Activated naive CD8-positive, alpha-beta T cell treated with anti-CD3 and anti-CD28 coated beads, Interleukin-2, amount 10 ng/mL, durations not matched to agents 7 days and 5 days (primary cell): Measurements from ENCODE around the gene PBRM1. TPM values are rescaled to one million over a fixed set of nuclear protein-coding genes. Genes with fewer than 3 reads are reported as not detected.
"Not testable (repeated sequence)": the region's sequence is repeated elsewhere in the genome, so short reads cannot be mapped to it uniquely, and the experiment has no call there.

Experiments used
- ATAC-seq: fragments of 150-1000 bp; cut with Tn5 transposase; one replicate; pipeline ENCODE4 v1.10.0; 2021; ENCODE audit warnings: low read depth, moderate library complexity
- POLR2A ChIA-PET: fragments of 350-600 bp; sonication (Branson Sonifier 250); formaldehyde crosslinking; loops from one replicate; lab custom pipeline; 2021; ENCODE audit warnings: antibody characterized with exemption; lab: Charles Lee
- DNase-seq: peaks from one replicate; pipeline ENCODE4 v3.0.0; 2021
- H3K27ac Mint-ChIP-seq: one replicate; pipeline ENCODE4 v1.8.0; 2022; ENCODE audit warnings: mild to moderate bottlenecking, mixed read lengths
- H3K27me3 Mint-ChIP-seq: one replicate; pipeline ENCODE4 v1.8.0; 2022; ENCODE audit warnings: mild to moderate bottlenecking, moderate library complexity, mixed read lengths
- H3K36me3 Mint-ChIP-seq: one replicate; pipeline ENCODE4 v1.8.0; 2021; ENCODE audit warnings: mild to moderate bottlenecking, mixed read lengths
- H3K4me1 Mint-ChIP-seq: one replicate; pipeline ENCODE4 v1.8.0; 2021; ENCODE audit warnings: mixed read lengths
- H3K4me3 Mint-ChIP-seq: one replicate; pipeline ENCODE4 v1.8.0; 2022; ENCODE audit warnings: mild to moderate bottlenecking, moderate library complexity, mixed read lengths
- H3K9me3 Mint-ChIP-seq: one replicate; pipeline ENCODE4 v1.8.0; 2021; ENCODE audit warnings: mixed read lengths
- total RNA-seq, 2 experiments: library from RNA; stranded (reverse); gene quantifications; one replicate each; pipeline ENCODE4 v1.2.3, GENCODE V29; 2021

PBRM1 gene
- total RNA-seq, 2 experiments from 2014 or later: 73.5 to 77.0 TPM

- H3K9me3 Mint-ChIP-seq: no peaks in the 10 kb centered on the region
- DNase-seq (peak; percentile 37), ATAC-seq (no peak)
- H3K27me3 Mint-ChIP-seq: no peaks in the 10 kb centered on the region
- peak overlapping the region; percentile 30 for H3K27ac Mint-ChIP-seq
- peak overlapping the region; percentile 75 for H3K4me3 Mint-ChIP-seq
- H3K36me3 Mint-ChIP-seq: peaks cover 5% of the 10 kb centered on the region
- H3K4me1 Mint-ChIP-seq: peaks cover 14% of the 10 kb centered on the region
- POLR2A ChIA-PET: interaction anchor here (1.0 kb wide), 1 partner anchor 61 kb away, joined by 3 read pairs; no protein-coding TSS in a partner anchor
Measured at GRCh38 chr3:52532517-52532837, 153.2 kb downstream of the PBRM1 start.

- Mint-ChIP-seq H3K4me1 (peaks cover 11% of the 10 kb centered on the region), H3K27me3 (no peaks in the 10 kb centered on the region), H3K27ac (no peak overlapping the region), H3K4me3 (peak overlapping the region; percentile 75), H3K9me3 (no peaks in the 10 kb centered on the region), H3K36me3 (peaks cover 4% of the 10 kb centered on the region)
- POLR2A ChIA-PET: interaction anchor here (1.0 kb wide), 1 partner anchor 61 kb away, joined by 3 read pairs; no protein-coding TSS in a partner anchor
- ATAC-seq (no peak), DNase-seq (no peak)
Measured at GRCh38 chr3:52531860-52532516, 153.7 kb downstream of the PBRM1 start.

- H3K9me3 Mint-ChIP-seq: no peaks in the 10 kb centered on the region
- no peak overlapping the region for H3K27ac Mint-ChIP-seq
- H3K27me3 Mint-ChIP-seq: no peaks in the 10 kb centered on the region
- H3K4me1 Mint-ChIP-seq: peaks cover 11% of the 10 kb centered on the region
- H3K4me3 Mint-ChIP-seq: no peak overlapping the region
- ATAC-seq (no peak), DNase-seq (peak; percentile 33)
- POLR2A ChIA-PET: no interaction called here
- peaks cover 4% of the 10 kb centered on the region for H3K36me3 Mint-ChIP-seq
Measured at GRCh38 chr3:52530918-52531826, 154.5 kb downstream of the PBRM1 start.

- H3K4me1 Mint-ChIP-seq: peaks cover 2% of the 10 kb centered on the region
- no peaks in the 10 kb centered on the region for H3K27me3 Mint-ChIP-seq
- no peak overlapping the region for H3K4me3 Mint-ChIP-seq
- peaks cover 4% of the 10 kb centered on the region for H3K36me3 Mint-ChIP-seq
- no peak for ATAC-seq
- no peak overlapping the region for H3K27ac Mint-ChIP-seq
- no peaks in the 10 kb centered on the region for H3K9me3 Mint-ChIP-seq
- peak; percentile 25 for DNase-seq
- POLR2A ChIA-PET: no interaction called here
Measured at GRCh38 chr3:52529376-52530333, 156.1 kb downstream of the PBRM1 start.

- Mint-ChIP-seq H3K27me3 (no peaks in the 10 kb centered on the region), H3K27ac (no peak overlapping the region), H3K36me3 (peaks cover 7% of the 10 kb centered on the region), H3K4me3 (no peak overlapping the region), H3K4me1 (peaks cover 2% of the 10 kb centered on the region), H3K9me3 (no peaks in the 10 kb centered on the region)
- DNase-seq (peak; percentile 27), ATAC-seq (no peak)
- POLR2A ChIA-PET: no interaction called here
Measured at GRCh38 chr3:52528586-52529375, 156.9 kb downstream of the PBRM1 start.

GRCh38 chr3:52527732-52528585 is 157.8 kb downstream of the PBRM1 start:
- ATAC-seq (no peak), DNase-seq (peak; percentile 25)
- Mint-ChIP-seq H3K36me3 (peaks cover 7% of the 10 kb centered on the region), H3K27me3 (no peaks in the 10 kb centered on the region), H3K4me1 (peaks cover 2% of the 10 kb centered on the region), H3K27ac (no peak overlapping the region), H3K9me3 (no peaks in the 10 kb centered on the region), H3K4me3 (no peak overlapping the region)
- POLR2A ChIA-PET: no interaction called here

- no peak overlapping the region for H3K4me3 Mint-ChIP-seq
- peaks cover 2% of the 10 kb centered on the region for H3K4me1 Mint-ChIP-seq
- H3K27ac Mint-ChIP-seq: no peak overlapping the region
- POLR2A ChIA-PET: interaction anchor here (1.7 kb wide), 1 partner anchor 9 kb away, joined by 6 read pairs; the partner anchor contains the start of gene UQCC5
- no peaks in the 10 kb centered on the region for H3K27me3 Mint-ChIP-seq
- DNase-seq (peak; percentile 20), ATAC-seq (no peak)
- H3K36me3 Mint-ChIP-seq: peaks cover 7% of the 10 kb centered on the region
- H3K9me3 Mint-ChIP-seq: no peaks in the 10 kb centered on the region
Measured at GRCh38 chr3:52527039-52527731, 158.5 kb downstream of the PBRM1 start.

GRCh38 chr3:52526671-52527038 is 159.1 kb downstream of the PBRM1 start:
- not testable (repeated sequence) for DNase-seq, H3K27ac Mint-ChIP-seq
- POLR2A ChIA-PET: interaction anchor here (1.7 kb wide), 1 partner anchor 10 kb away, joined by 6 read pairs; the partner anchor contains the start of gene UQCC5

GRCh38 chr3:52525680-52526561 is 159.8 kb downstream of the PBRM1 start:
- H3K9me3 Mint-ChIP-seq: no peaks in the 10 kb centered on the region

More at GRCh38 chr3:52526671-52527038, 159.1 kb downstream of the PBRM1 start:
- not testable (repeated sequence) for H3K36me3 Mint-ChIP-seq, H3K27me3 Mint-ChIP-seq, H3K4me3 Mint-ChIP-seq, H3K4me1 Mint-ChIP-seq, ATAC-seq, H3K9me3 Mint-ChIP-seq

More at GRCh38 chr3:52525680-52526561, 159.8 kb downstream of the PBRM1 start:
- Mint-ChIP-seq H3K4me1 (peaks cover 2% of the 10 kb centered on the region), H3K4me3 (no peak overlapping the region), H3K27ac (no peak overlapping the region), H3K36me3 (peaks cover 7% of the 10 kb centered on the region), H3K27me3 (no peaks in the 10 kb centered on the region)
- ATAC-seq (no peak), DNase-seq (no peak)
- POLR2A ChIA-PET: interaction anchor here (1.7 kb wide), 1 partner anchor 10 kb away, joined by 6 read pairs; the partner anchor contains the start of gene UQCC5
